ENCODE measurements around the gene ACSF3. TPM values are rescaled to one million over a fixed set of nuclear protein-coding genes. Genes with fewer than 3 reads are reported as not detected.

The ACSF3 gene
- total and polyA plus RNA-seq, 2 donors (not counting 1 experiment from before 2014, with no cell fraction given) = 9.2 to 23.1 TPM

DNA sequence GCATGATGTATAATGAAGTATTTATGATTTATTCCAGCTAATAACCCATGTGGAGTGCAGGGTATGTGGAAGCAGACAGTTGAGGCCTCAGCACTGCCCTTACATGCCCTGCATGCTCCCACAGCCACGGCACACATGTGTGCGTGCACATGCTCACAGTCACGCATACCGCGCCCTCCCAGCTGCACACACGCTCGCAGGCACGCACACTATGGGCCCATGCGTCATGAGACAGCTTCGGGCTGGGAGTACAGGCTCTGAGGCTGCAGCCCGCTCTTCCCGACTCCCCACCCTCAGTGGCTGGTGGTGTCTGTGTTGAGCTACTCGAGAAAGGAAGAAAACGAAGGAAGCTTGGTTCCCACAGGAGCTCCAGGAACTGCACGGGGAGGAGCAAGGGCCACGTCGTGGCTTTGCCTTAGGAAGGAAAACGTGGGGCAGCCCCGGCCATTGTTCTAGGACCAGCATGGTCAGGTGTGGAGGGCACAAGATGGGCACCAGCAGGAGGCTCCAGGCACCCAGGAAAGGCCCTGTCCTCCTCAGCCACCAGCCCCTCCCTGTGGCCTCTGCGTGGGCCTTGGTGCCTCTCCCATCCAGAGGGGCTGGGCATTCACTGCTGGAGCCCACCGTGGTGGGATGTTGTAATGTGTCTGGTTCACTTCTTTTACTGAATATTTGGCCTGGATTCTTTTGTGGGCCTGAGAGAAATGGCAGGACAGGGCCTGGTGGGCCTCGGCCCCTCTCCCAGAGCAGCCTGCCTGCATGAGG lies 50.4 kb downstream of the ACSF3 start:
- no peak overlapping the region for H3K27ac ChIP-seq (ENCODE audit: insufficient read depth, low read length)
- no peaks in the 10 kb centered on the region for H3K4me1 ChIP-seq (ENCODE audit: control insufficient read depth, extremely low read depth, insufficient read depth, low read length)
- H3K4me3 ChIP-seq (replicated peaks in 1 of 4; ENCODE audit: control extremely low read depth in 1 of 4, insufficient read depth in 1 of 4, low read depth in 3 of 4, low read length in 4 of 4) = no peak overlapping the region
- H4K20me1 ChIP-seq (ENCODE audit: control insufficient read depth, extremely low read depth, insufficient read depth, low read length) = no peaks in the 10 kb centered on the region
- H3K79me2 ChIP-seq (ENCODE audit: control insufficient read depth, insufficient read depth, low read length) = no peaks in the 10 kb centered on the region
- H3K27me3 ChIP-seq (ENCODE audit: control insufficient read depth, insufficient read depth, low read length) = no peaks in the 10 kb centered on the region
- DNase-seq (ENCODE audit: low read depth in 2 of 2) = no peak
- peaks cover 10% of the 10 kb centered on the region for H3K36me3 ChIP-seq (ENCODE audit: control insufficient read depth, insufficient read depth, low read length)
- no peak overlapping the region for H3K9ac ChIP-seq (ENCODE audit: insufficient read depth, low read length)
- no peak for TF ChIP-seq EZH2 (IDR thresholded peaks at IDR 0.05; ENCODE audit: low read length, missing control alignments)
- TF ChIP-seq, protein P1, sequence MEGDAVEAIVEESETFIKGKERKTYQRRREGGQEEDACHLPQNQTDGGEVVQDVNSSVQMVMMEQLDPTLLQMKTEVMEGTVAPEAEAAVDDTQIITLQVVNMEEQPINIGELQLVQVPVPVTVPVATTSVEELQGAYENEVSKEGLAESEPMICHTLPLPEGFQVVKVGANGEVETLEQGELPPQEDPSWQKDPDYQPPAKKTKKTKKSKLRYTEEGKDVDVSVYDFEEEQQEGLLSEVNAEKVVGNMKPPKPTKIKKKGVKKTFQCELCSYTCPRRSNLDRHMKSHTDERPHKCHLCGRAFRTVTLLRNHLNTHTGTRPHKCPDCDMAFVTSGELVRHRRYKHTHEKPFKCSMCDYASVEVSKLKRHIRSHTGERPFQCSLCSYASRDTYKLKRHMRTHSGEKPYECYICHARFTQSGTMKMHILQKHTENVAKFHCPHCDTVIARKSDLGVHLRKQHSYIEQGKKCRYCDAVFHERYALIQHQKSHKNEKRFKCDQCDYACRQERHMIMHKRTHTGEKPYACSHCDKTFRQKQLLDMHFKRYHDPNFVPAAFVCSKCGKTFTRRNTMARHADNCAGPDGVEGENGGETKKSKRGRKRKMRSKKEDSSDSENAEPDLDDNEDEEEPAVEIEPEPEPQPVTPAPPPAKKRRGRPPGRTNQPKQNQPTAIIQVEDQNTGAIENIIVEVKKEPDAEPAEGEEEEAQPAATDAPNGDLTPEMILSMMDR (conservative IDR thresholded peaks at IDR 0.05 in 1 of 2, IDR thresholded peaks at IDR 0.05 in 1 of 2; ENCODE audit: low read depth in 1 of 2, low read length in 2 of 2) = no peak
- H3K9me3 ChIP-seq (ENCODE audit: control insufficient read depth, insufficient read depth, low read depth, low read length) = no peaks in the 10 kb centered on the region
- no peak overlapping the region for H2AFZ ChIP-seq (ENCODE audit: low read length)
- no peak overlapping the region for H3K4me2 ChIP-seq (ENCODE audit: extremely low read depth, insufficient read depth, low read length)

DNA sequence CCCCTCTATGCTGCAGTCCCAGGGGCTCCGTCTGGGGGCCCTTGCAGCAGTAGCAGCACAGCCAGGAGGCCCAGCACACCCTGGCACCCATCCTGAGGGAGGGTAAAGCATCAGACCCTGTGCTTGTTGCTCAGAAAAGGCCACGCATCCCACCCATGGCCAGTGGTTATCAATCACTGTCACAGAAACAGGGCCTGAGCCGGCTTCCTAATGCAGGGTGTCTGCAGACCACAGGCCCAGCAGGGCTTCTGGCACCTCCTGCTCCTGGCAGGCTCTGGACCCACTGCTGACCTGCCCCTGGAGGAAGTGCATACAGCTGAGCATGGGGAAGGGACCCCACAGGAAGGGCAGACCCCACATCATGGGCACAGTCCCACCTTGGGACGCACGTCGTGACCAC lies 51.0 kb downstream of the ACSF3 start:
- H4K20me1 ChIP-seq (ENCODE audit: control insufficient read depth, extremely low read depth, insufficient read depth, low read length) = no peaks in the 10 kb centered on the region
- H3K27me3 ChIP-seq (ENCODE audit: control insufficient read depth, insufficient read depth, low read length) = no peaks in the 10 kb centered on the region
- DNase-seq (ENCODE audit: low read depth in 2 of 2) = no peak
- no peaks in the 10 kb centered on the region for H3K4me1 ChIP-seq (ENCODE audit: control insufficient read depth, extremely low read depth, insufficient read depth, low read length)
- H2AFZ ChIP-seq (ENCODE audit: low read length) = no peak overlapping the region
- H3K36me3 ChIP-seq (ENCODE audit: control insufficient read depth, insufficient read depth, low read length) = peaks cover 10% of the 10 kb centered on the region
- TF ChIP-seq, protein P1 (conservative IDR thresholded peaks at IDR 0.05 in 1 of 2, IDR thresholded peaks at IDR 0.05 in 1 of 2; ENCODE audit: low read depth in 1 of 2, low read length in 2 of 2) = no peak
- no peak for TF ChIP-seq EZH2 (IDR thresholded peaks at IDR 0.05; ENCODE audit: low read length, missing control alignments)
- no peak overlapping the region for H3K4me2 ChIP-seq (ENCODE audit: extremely low read depth, insufficient read depth, low read length)
- H3K4me3 ChIP-seq (replicated peaks in 1 of 4; ENCODE audit: control extremely low read depth in 1 of 4, insufficient read depth in 1 of 4, low read depth in 3 of 4, low read length in 4 of 4) = no peak overlapping the region
- no peak overlapping the region for H3K27ac ChIP-seq (ENCODE audit: insufficient read depth, low read length)
- no peaks in the 10 kb centered on the region for H3K79me2 ChIP-seq (ENCODE audit: control insufficient read depth, insufficient read depth, low read length)
- H3K9ac ChIP-seq (ENCODE audit: insufficient read depth, low read length) = no peak overlapping the region
- H3K9me3 ChIP-seq (ENCODE audit: control insufficient read depth, insufficient read depth, low read depth, low read length) = no peaks in the 10 kb centered on the region

DNA sequence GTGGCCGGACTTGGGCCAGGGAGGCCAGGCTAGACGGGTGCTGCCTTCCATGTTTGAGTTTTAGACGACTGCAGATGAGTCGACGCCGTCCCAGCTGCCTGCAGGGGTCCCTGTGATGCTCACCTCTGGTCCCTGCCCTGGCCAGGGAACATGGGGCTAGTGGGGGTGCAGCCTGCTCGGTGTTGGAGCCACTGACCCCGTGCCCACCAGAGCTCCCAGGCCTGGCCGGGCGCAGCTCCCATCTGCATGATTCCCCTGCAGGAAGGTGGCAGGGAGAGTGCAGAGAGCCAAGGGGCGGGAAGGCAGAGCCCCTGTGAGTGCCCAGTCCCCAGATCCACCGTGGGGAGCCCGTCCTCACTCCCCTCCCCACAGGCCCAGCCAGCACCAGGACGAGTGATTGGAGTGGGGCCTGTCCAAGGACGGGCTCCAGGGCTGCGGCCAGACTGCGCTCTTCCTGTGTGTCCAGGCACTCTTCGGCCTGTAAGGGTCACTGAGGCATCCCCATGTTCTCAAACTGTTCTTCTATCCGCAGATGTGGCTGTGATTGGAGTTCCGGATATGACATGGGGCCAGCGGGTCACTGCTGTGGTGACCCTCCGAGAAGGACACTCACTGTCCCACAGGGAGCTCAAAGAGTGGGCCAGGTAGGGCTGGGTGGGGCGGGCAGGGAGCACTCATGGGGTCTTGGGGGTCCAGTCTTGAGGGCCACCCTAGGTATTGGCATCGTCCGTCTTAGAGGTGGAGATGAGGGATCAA lies 51.9 kb downstream of the ACSF3 start:
- no peak overlapping the region for H3K9ac ChIP-seq (ENCODE audit: insufficient read depth, low read length)
- H3K36me3 ChIP-seq (ENCODE audit: control insufficient read depth, insufficient read depth, low read length) = peaks cover 10% of the 10 kb centered on the region
- H3K4me1 ChIP-seq (ENCODE audit: control insufficient read depth, extremely low read depth, insufficient read depth, low read length) = no peaks in the 10 kb centered on the region
- no peak overlapping the region for H3K4me2 ChIP-seq (ENCODE audit: extremely low read depth, insufficient read depth, low read length)
- no peaks in the 10 kb centered on the region for H4K20me1 ChIP-seq (ENCODE audit: control insufficient read depth, extremely low read depth, insufficient read depth, low read length)
- DNase-seq (ENCODE audit: low read depth in 2 of 2) = no peak
- no peak overlapping the region for H3K27ac ChIP-seq (ENCODE audit: insufficient read depth, low read length)
- TF ChIP-seq EZH2 (IDR thresholded peaks at IDR 0.05; ENCODE audit: low read length, missing control alignments) = no peak
- TF ChIP-seq, protein P1 (conservative IDR thresholded peaks at IDR 0.05 in 1 of 2, IDR thresholded peaks at IDR 0.05 in 1 of 2; ENCODE audit: low read depth in 1 of 2, low read length in 2 of 2) = no peak
- no peaks in the 10 kb centered on the region for H3K9me3 ChIP-seq (ENCODE audit: control insufficient read depth, insufficient read depth, low read depth, low read length)
- no peak overlapping the region for H3K4me3 ChIP-seq (replicated peaks in 1 of 4; ENCODE audit: control extremely low read depth in 1 of 4, insufficient read depth in 1 of 4, low read depth in 3 of 4, low read length in 4 of 4)
- H2AFZ ChIP-seq (ENCODE audit: low read length) = no peak overlapping the region
- no peaks in the 10 kb centered on the region for H3K27me3 ChIP-seq (ENCODE audit: control insufficient read depth, insufficient read depth, low read length)
- no peaks in the 10 kb centered on the region for H3K79me2 ChIP-seq (ENCODE audit: control insufficient read depth, insufficient read depth, low read length)

Data from fibroblast of lung (primary cell).